Left lobe of liver (tissue), 2 donors: ENCODE data around the gene EFCAB8. TPM values are rescaled to one million over a fixed set of nuclear protein-coding genes. Genes with fewer than 3 reads are reported as not detected.
"Not testable (repeated sequence)": the region's sequence is repeated elsewhere in the genome, so short reads cannot be mapped to it uniquely, and the experiment has no call there.

Experiments used
- ATAC-seq: fragments of 200-7000 bp; cut with Tn5 transposase; one replicate; pipeline ENCODE4 v1.9.1; 2020; ENCODE audit warnings: mild to moderate bottlenecking, moderate library complexity
- DNase-seq: peaks from one replicate; pipeline ENCODE4 v3.0.0-alpha.2; 2020; ENCODE audit warnings: low spot score
- total RNA-seq: library from RNA; stranded (reverse); gene quantifications from one replicate; pipeline ENCODE4 v1.2.1, GENCODE V29; 2021
- donor health status: DM: no; HTN: no; CAD: no; lungs with moderate emphysema.
- donor health status: DM: no; HTN: yes; CAD: no.

The EFCAB8 gene
- total RNA-seq, 1 donor from 2014 or later, result 0.15 TPM

- no peak for ATAC-seq
- peak; percentile 27 for DNase-seq
Observed at GRCh38 chr20:32967961-32968457, 109.3 kb downstream of the EFCAB8 start.

- ATAC-seq, result no peak
- DNase-seq, result peak; percentile 19
Observed at GRCh38 chr20:32968478-32969241, 109.9 kb downstream of the EFCAB8 start.

GRCh38 chr20:32969356-32970114, 110.8 kb downstream of the EFCAB8 start:
- peak; percentile 23 for DNase-seq

GRCh38 chr20:32970115-32970972, 111.6 kb downstream of the EFCAB8 start:
- DNase-seq (peak; percentile 36), ATAC-seq (no peak)

More at GRCh38 chr20:32969356-32970114, 110.8 kb downstream of the EFCAB8 start:
- ATAC-seq, result no peak

- DNase-seq (peak; percentile 27), ATAC-seq (no peak)
Observed at GRCh38 chr20:32970973-32971300, 112.2 kb downstream of the EFCAB8 start.

GRCh38 chr20:32971703-32972161, 113.0 kb downstream of the EFCAB8 start:
- DNase-seq (no peak), ATAC-seq (no peak)

- DNase-seq (peak; percentile 39), ATAC-seq (no peak)
Observed at GRCh38 chr20:32972181-32973076, 113.7 kb downstream of the EFCAB8 start.

- no peak for ATAC-seq
- no peak for DNase-seq
Observed at GRCh38 chr20:32973077-32973717, 114.5 kb downstream of the EFCAB8 start.

GRCh38 chr20:32974204-32975064, 115.7 kb downstream of the EFCAB8 start:
- ATAC-seq, DNase-seq: not testable (repeated sequence)

- DNase-seq, ATAC-seq: not testable (repeated sequence)
Observed at GRCh38 chr20:32975121-32975520, 116.4 kb downstream of the EFCAB8 start.

- ATAC-seq (no peak), DNase-seq (peak; percentile 33)
Observed at GRCh38 chr20:32975698-32976674, 117.3 kb downstream of the EFCAB8 start.

GRCh38 chr20:32976746-32977145, 118.0 kb downstream of the EFCAB8 start:
- no peak for ATAC-seq
- no peak for DNase-seq

- ATAC-seq (no peak), DNase-seq (no peak)
Observed at GRCh38 chr20:32977281-32978008, 118.7 kb downstream of the EFCAB8 start.

- ATAC-seq, result no peak
- no peak for DNase-seq
Observed at GRCh38 chr20:32978009-32978335, 119.2 kb downstream of the EFCAB8 start.

- DNase-seq (no peak), ATAC-seq (no peak)
Observed at GRCh38 chr20:32979201-32979998, 120.7 kb downstream of the EFCAB8 start.
